ENCODE data around the gene CCDC167. TPM values are rescaled to one million over a fixed set of nuclear protein-coding genes. Genes with fewer than 3 reads are reported as not detected.

CCDC167 gene
- total and polyA plus RNA-seq, 2 of the 8 experiments (the other 6 are each of a cell fraction or from before 2014, with no cell fraction given): 11.0 to 26.5 TPM

- H3K79me1 ChIP-seq (ENCODE audit: low read depth, low read length): no peaks in the 10 kb centered on the region
- no peak overlapping the region for H3K56ac ChIP-seq (replicated peaks; ENCODE audit: insufficient read length, low read depth, low read length)
- 0 out of 2 replicates have a peak overlapping the region, but pooled peaks have one; percentile 33 for H3K27ac ChIP-seq (ENCODE audit: low read depth, low read length)
- CTCF ChIA-PET (ENCODE audit: partially characterized antibody): interaction anchor here (0.6 to 2.4 kb wide), 14 partner anchors 25 to 814 kb away, joined by 3 to 12 read pairs (median 6); no protein-coding TSS in a partner anchor
- H4K20me1 ChIP-seq (replicated peaks in 1 of 2; ENCODE audit: control insufficient read depth in 1 of 2, insufficient read depth in 2 of 2, low read length in 2 of 2): peaks cover 2 to 10% of the 10 kb centered on the region in 2 experiments
- no peak overlapping the region for H2BK15ac ChIP-seq (ENCODE audit: low read length)
- no peak overlapping the region for H2AK5ac ChIP-seq (ENCODE audit: low read depth, low read length)
- no peak overlapping the region for H2AFZ ChIP-seq (ENCODE audit: low read length)
- H3K4me2 ChIP-seq (ENCODE audit: insufficient read depth in 1 of 2, low read depth in 2 of 2, low read length in 2 of 2): peak overlapping the region in 1 of 2 experiments; percentile 35; a peak in 1 of 4 replicates
- H3K23me2 ChIP-seq (ENCODE audit: low read depth, low read length): no peaks in the 10 kb centered on the region
- no peak overlapping the region for H4K91ac ChIP-seq (replicated peaks; ENCODE audit: insufficient read length, low read length)
- FAIRE-seq (no peak), DNase-seq (ENCODE audit: low read depth in 1 of 2, low spot score in 2 of 2) (no peak)
- 0 out of 2 replicates have a peak overlapping the region, but pooled peaks have one; percentile 60 for H2BK12ac ChIP-seq (ENCODE audit: low read depth, low read length)
- no peak overlapping the region for H2BK20ac ChIP-seq (ENCODE audit: low read length)
- no peak overlapping the region for H4K8ac ChIP-seq (ENCODE audit: extremely low read depth, insufficient read depth, low read length)
- no peaks in the 10 kb centered on the region for H3K79me2 ChIP-seq (ENCODE audit: control insufficient read depth in 1 of 2, insufficient read depth in 2 of 2, low read length in 2 of 2)
- no peak overlapping the region for H3K9ac ChIP-seq (replicated peaks in 1 of 4; ENCODE audit: extremely low read depth in 1 of 4, low read depth in 3 of 4, low read length in 3 of 4)
- H3K4ac ChIP-seq (replicated peaks; ENCODE audit: insufficient read length, low read depth, low read length): no peak overlapping the region
- H2BK120ac ChIP-seq (replicated peaks; ENCODE audit: low read depth, low read length): no peak overlapping the region
- H3K14ac ChIP-seq (ENCODE audit: insufficient read length): no peak overlapping the region
- H3K4me3 ChIP-seq (ENCODE audit: extremely low read depth in 1 of 4, insufficient read depth in 2 of 4, low read depth in 3 of 4, low read length in 4 of 4): peak overlapping the region in 1 of 4 experiments; percentile 8; a peak in 1 of 8 replicates
- no peak overlapping the region for H4K5ac ChIP-seq (ENCODE audit: insufficient read length, low read depth, low read length)
- no peaks in the 10 kb centered on the region for H3K27me3 ChIP-seq (replicated peaks in 1 of 4; ENCODE audit: control insufficient read depth in 3 of 4, extremely low read depth in 1 of 4, insufficient read depth in 3 of 4, low read length in 3 of 4)
- POLR2A ChIA-PET (ENCODE audit: partially characterized antibody): interaction anchor here (1.1 to 4.0 kb wide), 4 partner anchors 9 to 46 kb away, joined by 3 to 16 read pairs (median 5); no protein-coding TSS in a partner anchor
- no peak overlapping the region for H3K18ac ChIP-seq (ENCODE audit: extremely low read depth, low read length)
- H3K4me1 ChIP-seq (replicated peaks in 1 of 4; ENCODE audit: control insufficient read depth in 3 of 4, insufficient read depth in 4 of 4, low read length in 3 of 4): peaks cover 0 to 14% (median 4%) of the 10 kb centered on the region in 4 experiments; a peak in 5 of 7 replicates
- H3K23ac ChIP-seq (ENCODE audit: insufficient read length): no peak overlapping the region
- peaks cover 2 to 15% (median 9%) of the 10 kb centered on the region in 4 experiments; a peak in 5 of 8 replicates for H3K36me3 ChIP-seq (ENCODE audit: control insufficient read depth in 2 of 4, insufficient read depth in 4 of 4, low read length in 3 of 4)
- no peak overlapping the region for H2BK5ac ChIP-seq (ENCODE audit: low read depth, low read length)
- no peaks in the 10 kb centered on the region for H3K9me3 ChIP-seq (ENCODE audit: insufficient read depth in 2 of 2, low read depth in 1 of 2, low read length in 1 of 2)
- 94% methylated on average over 1 of the region's 1 CpG; no CpG with 5 or more reads in 1 of the 2 experiments for WGBS, 2 experiments (ENCODE audit: extremely low coverage in 1 of 2, insufficient coverage in 1 of 2, insufficient read length in 1 of 2, insufficient replicate concordance in 2 of 2, low coverage in 1 of 2, low lambda C conversion rate in 2 of 2, missing lambda C conversion rate in 1 of 2)
- TF ChIP-seq YY1 (IDR thresholded peaks at IDR 0.05; ENCODE audit: low read depth, low read length): no peak
- TF ChIP-seq ZNF274 (IDR thresholded peaks at IDR 0.05; ENCODE audit: borderline replicate concordance, extremely low read depth, low read length): no peak
- no peak for TF ChIP-seq BACH1 (IDR thresholded peaks at IDR 0.05; ENCODE audit: low read length)
- no peak for TF ChIP-seq CTBP2 (IDR thresholded peaks at IDR 0.05; ENCODE audit: borderline replicate concordance, insufficient read depth, insufficient read length, low read length)
- TF ChIP-seq BCL11A (IDR thresholded peaks at IDR 0.05; ENCODE audit: low read depth in 2 of 2, low read length in 2 of 2): no peak
- TF ChIP-seq PHF8 (conservative IDR thresholded peaks at IDR 0.05; ENCODE audit: low read depth, low read length): no peak
- no peak for TF ChIP-seq CEBPB (IDR thresholded peaks at IDR 0.05; ENCODE audit: low read depth, low read length)
- no peak for TF ChIP-seq RXRA (IDR thresholded peaks at IDR 0.05; ENCODE audit: insufficient read depth, low read depth, low read length)
- TF ChIP-seq NRF1 (IDR thresholded peaks at IDR 0.05; ENCODE audit: low read depth, low read length): no peak
- TF ChIP-seq SP4 (IDR thresholded peaks at IDR 0.05; ENCODE audit: low read length): no peak
- TF ChIP-seq MAFK (IDR thresholded peaks at IDR 0.05; ENCODE audit: low read depth, low read length): no peak
- TF ChIP-seq HDAC2 (IDR thresholded peaks at IDR 0.05; ENCODE audit: borderline replicate concordance in 1 of 2, low read depth in 2 of 2, low read length in 2 of 2): no peak
Measured at GRCh38 chr6:37480118-37480736, 19.5 kb downstream of the CCDC167 start.
